HCT116 (cell line): ENCODE data around the gene CASP7. TPM values are rescaled to one million over a fixed set of nuclear protein-coding genes. Genes with fewer than 3 reads are reported as not detected.

Experiments
- ATAC-seq: fragments of 200-7000 bp; cut with Tn5 transposase; 2 replicates; pipeline ENCODE4 v1.9.1; 2020; ENCODE audit warnings: mild to moderate bottlenecking, moderate library complexity
- BruUV-seq: library from RNA; stranded (reverse); fragments of 400-500 nt; replicated peaks from 2 replicates; lab custom pipeline; 2021; lab: Mats Ljungman, UMichigan
- CTCF ChIA-PET: fragments of 300-600 bp; sonication (Branson Sonifier 250); formaldehyde crosslinking; loops from one replicate; lab custom pipeline; 2021; ENCODE audit warnings: antibody characterized with exemption; lab: Charles Lee
- POLR2A ChIA-PET: fragments of 300-600, 350-600 bp; sonication (Branson Sonifier 250); formaldehyde crosslinking; loops from one replicate; lab custom pipeline; 2021; ENCODE audit warnings: antibody characterized with exemption; lab: Charles Lee
- RAD21 ChIA-PET, 2 experiments: fragments of 300-600 bp; sonication (Branson Sonifier 250); formaldehyde crosslinking; loops; one replicate each; lab custom pipeline; 2023; ENCODE audit warnings: low total read pairs in 2 of 2; ENCODE audit not compliant: uncharacterized antibody in 2 of 2, unreplicated experiment in 2 of 2, low non-redundant PET in 1 of 2; lab: Charles Lee
- DNase-seq: peaks from one replicate; pipeline ENCODE4 v3.0.0-alpha.2; 2010; ENCODE audit warnings: low read depth, low spot score
- H2AFZ ChIP-seq: fragments of 200-600 bp; shearing (Covaris generic), sonication (generic); 2 replicates; pipeline ENCODE4 v1.6.1; 2017; ENCODE audit warnings: low read depth, mixed run types, mixed read lengths, antibody characterized with exemption, low read length; ENCODE audit not compliant: poor library complexity, severe bottlenecking
- H3K27ac ChIP-seq: 2 replicates; pipeline ENCODE4 v1.5.1; 2012; ENCODE audit warnings: low read depth, low read length
- H3K27me3 ChIP-seq: fragments of 200-600 bp; sonication (generic); 2 replicates; pipeline ENCODE4 v1.6.1; 2016; ENCODE audit warnings: mixed run types, low read length, mixed read lengths; ENCODE audit not compliant: insufficient read depth
- H3K36me3 ChIP-seq, 2 experiments: fragments of 200-500 bp in 1 of 2; fragments of 200-600 bp in 1 of 2; sonication (Bioruptor generic) in 1 of 2; sonication (generic) in 1 of 2; 2 replicates each; pipeline versions ENCODE4 v1.5.1 to v1.6.1; 2014 to 2016; ENCODE audit warnings: low read length in 2 of 2, inconsistent platforms in 1 of 2, mixed read lengths in 1 of 2, mixed run types in 1 of 2; ENCODE audit not compliant: insufficient read depth in 2 of 2, control insufficient read depth in 1 of 2
- H3K4me1 ChIP-seq, 2 experiments: fragments of 200-600 bp in 1 of 2; sonication (generic) in 1 of 2; 2 replicates each; pipeline versions ENCODE4 v1.5.1 to v1.6.1; 2012 to 2017; ENCODE audit warnings: low read length in 2 of 2, inconsistent platforms in 1 of 2, mild to moderate bottlenecking in 1 of 2, mixed read lengths in 1 of 2, mixed run types in 1 of 2, moderate library complexity in 1 of 2; ENCODE audit not compliant: insufficient read depth in 2 of 2, control insufficient read depth in 1 of 2
- H3K4me2 ChIP-seq: fragments of 200-600 bp; sonication (generic); 2 replicates; pipeline ENCODE4 v1.6.1; 2017; ENCODE audit warnings: mixed run types, low read length, mixed read lengths
- H3K4me3 ChIP-seq, 2 experiments: fragments of 200-600 bp in 1 of 2; sonication (generic) in 1 of 2; replicated peaks in 1 of 2; 2 replicates each; pipeline ENCODE4 v1.5.1; 2011 to 2016; ENCODE audit warnings: low read length in 2 of 2, control low read depth in 1 of 2, low read depth in 1 of 2, mild to moderate bottlenecking in 1 of 2, mixed read lengths in 1 of 2, mixed run types in 1 of 2
- H3K79me2 ChIP-seq: fragments of 200-600 bp; sonication (generic); 2 replicates; pipeline ENCODE4 v1.6.1; 2017; ENCODE audit warnings: mild to moderate bottlenecking, mixed run types, low read length, moderate library complexity, mixed read lengths; ENCODE audit not compliant: insufficient read depth
- H3K9ac ChIP-seq: fragments of 200-600 bp; sonication (generic); 2 replicates; pipeline ENCODE4 v1.6.1; 2016; ENCODE audit warnings: low read length, mixed read lengths
- H3K9me2 ChIP-seq: fragments of 200-600 bp; sonication (generic), shearing (Covaris generic); 2 replicates; pipeline ENCODE4 v1.6.1; 2017; ENCODE audit warnings: mixed run types, mild to moderate bottlenecking, moderate library complexity; ENCODE audit not compliant: insufficient read depth
- H3K9me3 ChIP-seq, 2 experiments: fragments of 200-500 bp in 1 of 2; fragments of 200-600 bp in 1 of 2; sonication (Bioruptor generic) in 1 of 2; sonication (generic) in 1 of 2; 2 replicates each; pipeline ENCODE4 v1.6.1; 2014 to 2017; ENCODE audit warnings: low read length in 2 of 2, mixed read lengths in 2 of 2, inconsistent platforms in 1 of 2, low read depth in 1 of 2, mild to moderate bottlenecking in 1 of 2, mixed run types in 1 of 2, moderate library complexity in 1 of 2; ENCODE audit not compliant: control insufficient read depth in 1 of 2, insufficient read depth in 1 of 2
- H4K20me1 ChIP-seq: fragments of 200-600 bp; sonication (generic), shearing (Covaris generic); 2 replicates; pipeline ENCODE4 v1.6.1; 2017; ENCODE audit warnings: mixed run types, mild to moderate bottlenecking, moderate library complexity; ENCODE audit not compliant: insufficient read depth
- EGR1 ChIP-seq: IDR thresholded peaks from 2 replicates; pipeline ENCODE4 v1.6.1; 2012; ENCODE audit warnings: low read depth
- EZH2 ChIP-seq: fragments of 200-600 bp; sonication (generic); IDR thresholded peaks from 2 replicates; pipeline ENCODE4 v1.6.1; 2017; ENCODE audit warnings: antibody characterized with exemption, mixed run types
- EZH2phosphoT487 ChIP-seq: fragments of 200-600 bp; IDR thresholded peaks from 2 replicates; pipeline ENCODE4 v1.6.1; 2018; ENCODE audit warnings: antibody characterized with exemption, borderline replicate concordance
- FOSL1 ChIP-seq: IDR thresholded peaks from 2 replicates; pipeline ENCODE4 v1.6.1; 2012; ENCODE audit warnings: low read depth
- POLR2AphosphoS5 ChIP-seq: IDR thresholded peaks from 2 replicates; pipeline ENCODE4 v1.6.1; 2011; ENCODE audit warnings: mild to moderate bottlenecking, low read depth, low read length, moderate library complexity
- RAD21 ChIP-seq: IDR thresholded peaks from 2 replicates; pipeline ENCODE4 v1.6.1; 2012; ENCODE audit warnings: low read depth, mild to moderate bottlenecking
- SIN3A ChIP-seq: IDR thresholded peaks from 2 replicates; pipeline ENCODE4 v1.6.1; 2012; ENCODE audit warnings: low read depth
- SP1 ChIP-seq: IDR thresholded peaks from 2 replicates; pipeline ENCODE4 v1.6.1; 2012; ENCODE audit warnings: low read depth
- SRF ChIP-seq: IDR thresholded peaks from 2 replicates; pipeline ENCODE4 v1.6.1; 2012; ENCODE audit warnings: low read depth
- TCF7L2 ChIP-seq: IDR thresholded peaks from 2 replicates; pipeline ENCODE4 v1.7.0; 2011; ENCODE audit warnings: borderline replicate concordance, inconsistent platforms; ENCODE audit not compliant: insufficient read depth, insufficient read length; ENCODE audit errors: extremely low read depth
- intact Hi-C: fragments of 100-400 bp; cut with micrococcal nuclease; formaldehyde crosslinking; loops from 2 replicates; pipeline ENCODE4 v1.10.0; 2022
- total RNA-seq: library from RNA; stranded (reverse); gene quantifications from one replicate; pipeline ENCODE4 v1.2.1, GENCODE V29; 2021; ENCODE audit not compliant: unreplicated experiment
- TF ChIP-seq, protein P1 (sequence below): IDR thresholded peaks from 2 replicates; pipeline ENCODE4 v1.6.1; 2012
- TF ChIP-seq, protein P2 (sequence below): IDR thresholded peaks from 2 replicates; pipeline ENCODE4 v1.6.1; 2011; ENCODE audit warnings: mild to moderate bottlenecking, low read length, moderate library complexity; ENCODE audit not compliant: insufficient replicate concordance; ENCODE audit errors: extremely low read depth
- TF ChIP-seq, protein P3 (sequence below): IDR thresholded peaks from 2 replicates; pipeline ENCODE4 v1.6.1; 2012

Gene CASP7
- total RNA-seq, 1 experiment from 2014 or later, result 30.5 TPM

DNA sequence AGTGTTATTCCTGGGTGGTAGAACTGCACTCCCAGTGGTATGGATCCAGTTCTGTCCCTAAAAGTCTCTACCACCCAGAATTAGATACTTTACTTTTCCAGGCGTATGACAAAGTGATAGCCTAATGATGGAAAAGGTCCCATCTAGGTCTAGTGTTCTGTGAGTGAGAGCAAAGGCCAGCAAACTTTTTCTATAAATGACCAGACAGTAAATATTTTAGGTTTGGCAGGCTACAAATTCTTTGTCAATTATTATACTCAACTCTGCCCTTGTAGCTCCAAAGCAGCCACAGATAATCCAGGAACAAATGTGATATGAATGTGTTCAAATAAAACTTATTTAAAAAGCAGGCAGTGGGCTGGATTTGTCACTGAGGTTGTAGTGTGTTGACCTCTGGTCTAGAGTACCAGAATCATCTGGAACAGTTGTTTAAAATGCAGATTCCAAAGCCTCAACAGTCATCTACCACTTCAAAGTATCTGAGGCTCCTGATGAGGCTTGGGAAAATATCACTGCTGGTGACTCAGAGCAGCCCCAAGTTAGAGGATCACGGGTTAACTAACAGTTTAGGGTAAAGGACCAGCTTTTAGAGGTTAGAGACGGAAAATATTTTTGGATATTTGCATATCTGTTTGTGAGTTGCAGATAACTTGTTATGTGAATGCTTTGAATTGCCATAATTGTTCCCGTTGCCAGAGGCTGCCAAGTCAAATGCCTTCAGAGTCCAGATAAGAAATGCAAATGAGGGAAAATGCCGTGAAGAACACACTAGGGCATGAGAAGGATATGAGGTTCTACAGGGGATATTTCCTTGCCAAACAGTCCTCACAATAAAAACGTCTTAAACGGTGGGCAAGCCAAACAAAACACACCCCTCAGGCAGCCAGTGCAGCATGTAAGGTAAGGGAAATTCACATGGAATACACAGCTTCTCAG, 35.3 kb upstream of the CASP7 start:
- Histone ChIP-seq H3K4me1 (peaks cover 3 to 12% of the 10 kb centered on the region in 2 experiments; a peak in 2 of 4 replicates), H3K27ac (no peak overlapping the region), H3K4me3 (no peak overlapping the region), H3K9me3 (no peaks in the 10 kb centered on the region), H3K36me3 (no peaks in the 10 kb centered on the region), H3K79me2 (no peaks in the 10 kb centered on the region), H3K4me2 (no peak overlapping the region), H2AFZ (no peak overlapping the region), H3K9ac (no peak overlapping the region), H3K27me3 (peaks cover 20% of the 10 kb centered on the region), H4K20me1 (no peaks in the 10 kb centered on the region), H3K9me2 (no peaks in the 10 kb centered on the region)
- ChIA-PET CTCF (no interaction called here), POLR2A (no interaction called here), RAD21 (no interaction called here)
- TF ChIP-seq RAD21, result no peak
- TF ChIP-seq FOSL1, result no peak
- TF ChIP-seq SRF, result no peak
- no peak for TF ChIP-seq SIN3A
- no peak for TF ChIP-seq EZH2
- TF ChIP-seq, protein P1, sequence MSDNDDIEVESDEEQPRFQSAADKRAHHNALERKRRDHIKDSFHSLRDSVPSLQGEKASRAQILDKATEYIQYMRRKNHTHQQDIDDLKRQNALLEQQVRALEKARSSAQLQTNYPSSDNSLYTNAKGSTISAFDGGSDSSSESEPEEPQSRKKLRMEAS, result no peak
- TF ChIP-seq SP1, result no peak
- intact Hi-C loops, result no loop called here
- DNase-seq (no peak), ATAC-seq (peak; percentile 49; the same call in 1 of the 2 replicates)
- BruUV-seq, result no TSS peak

DNA sequence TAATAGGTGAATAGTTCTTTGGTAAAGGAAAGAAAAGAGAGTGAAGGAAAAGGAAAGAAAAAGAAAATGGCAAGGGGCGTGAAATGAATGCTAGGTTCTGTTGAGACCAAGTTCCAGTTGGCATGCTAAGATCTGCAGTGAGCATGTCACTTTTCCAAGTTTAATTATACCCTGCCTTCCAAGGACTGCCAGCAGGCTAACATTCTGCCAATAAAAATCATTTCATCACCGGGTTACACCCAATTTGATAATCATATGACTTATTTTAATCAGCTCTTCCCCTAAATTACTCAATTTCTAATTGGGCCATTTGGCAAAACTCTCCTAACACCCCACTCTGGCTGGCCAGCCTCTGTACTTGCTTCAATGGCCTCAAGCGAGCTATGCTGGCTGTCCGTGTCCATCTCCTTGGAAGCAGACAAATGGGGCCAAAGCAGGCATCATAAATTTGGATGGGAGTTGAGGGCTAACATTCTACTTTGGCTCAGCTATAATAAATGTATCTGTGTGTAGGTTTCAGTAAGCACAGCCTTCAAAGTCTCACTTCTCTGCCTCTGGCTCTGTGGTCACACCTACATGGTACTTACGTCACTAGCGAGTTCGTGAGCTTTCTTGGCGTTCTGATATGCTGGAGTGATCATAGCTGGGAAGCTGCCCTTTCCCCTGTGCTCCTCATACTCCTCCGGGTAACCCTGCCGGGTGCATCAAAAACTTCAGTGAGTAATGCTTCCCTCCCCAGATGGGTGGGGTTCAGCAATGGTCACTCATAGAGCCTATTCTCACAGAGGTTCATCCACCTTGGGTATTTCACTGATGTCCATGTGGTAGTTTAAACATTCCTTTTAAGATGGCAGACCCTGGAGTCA, 33.1 kb upstream of the CASP7 start:
- RAD21 ChIA-PET, result no interaction called here
- no peaks in the 10 kb centered on the region for H4K20me1 ChIP-seq
- H3K9me3 ChIP-seq, result no peaks in the 10 kb centered on the region
- H3K4me2 ChIP-seq, result no peak overlapping the region
- peak; percentile 53; the same call in 1 of the 2 replicates for ATAC-seq
- intact Hi-C loops, result no loop called here
- H3K4me1 ChIP-seq, result peaks cover 3 to 12% of the 10 kb centered on the region in 2 experiments; a peak in 2 of 4 replicates
- no peak overlapping the region for H3K9ac ChIP-seq
- peaks cover 6% of the 10 kb centered on the region; the same call in 1 of the 2 replicates for H3K27me3 ChIP-seq
- H3K36me3 ChIP-seq, result no peaks in the 10 kb centered on the region
- H3K27ac ChIP-seq, result no peak overlapping the region
- no TSS peak for BruUV-seq
- CTCF ChIA-PET, result no interaction called here
- DNase-seq, result no peak
- H3K4me3 ChIP-seq, result no peak overlapping the region
- no peaks in the 10 kb centered on the region for H3K9me2 ChIP-seq
- no peak overlapping the region for H2AFZ ChIP-seq
- H3K79me2 ChIP-seq, result no peaks in the 10 kb centered on the region
- POLR2A ChIA-PET, result no interaction called here
- TF ChIP-seq, protein P1, result no peak
- TF ChIP-seq, protein P2, sequence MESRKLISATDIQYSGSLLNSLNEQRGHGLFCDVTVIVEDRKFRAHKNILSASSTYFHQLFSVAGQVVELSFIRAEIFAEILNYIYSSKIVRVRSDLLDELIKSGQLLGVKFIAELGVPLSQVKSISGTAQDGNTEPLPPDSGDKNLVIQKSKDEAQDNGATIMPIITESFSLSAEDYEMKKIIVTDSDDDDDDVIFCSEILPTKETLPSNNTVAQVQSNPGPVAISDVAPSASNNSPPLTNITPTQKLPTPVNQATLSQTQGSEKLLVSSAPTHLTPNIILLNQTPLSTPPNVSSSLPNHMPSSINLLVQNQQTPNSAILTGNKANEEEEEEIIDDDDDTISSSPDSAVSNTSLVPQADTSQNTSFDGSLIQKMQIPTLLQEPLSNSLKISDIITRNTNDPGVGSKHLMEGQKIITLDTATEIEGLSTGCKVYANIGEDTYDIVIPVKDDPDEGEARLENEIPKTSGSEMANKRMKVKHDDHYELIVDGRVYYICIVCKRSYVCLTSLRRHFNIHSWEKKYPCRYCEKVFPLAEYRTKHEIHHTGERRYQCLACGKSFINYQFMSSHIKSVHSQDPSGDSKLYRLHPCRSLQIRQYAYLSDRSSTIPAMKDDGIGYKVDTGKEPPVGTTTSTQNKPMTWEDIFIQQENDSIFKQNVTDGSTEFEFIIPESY, result no peak
- TF ChIP-seq SRF, result no peak
- TF ChIP-seq TCF7L2, result no peak
- TF ChIP-seq EZH2phosphoT487, result no peak
- no peak for TF ChIP-seq EGR1
- TF ChIP-seq, protein P3, sequence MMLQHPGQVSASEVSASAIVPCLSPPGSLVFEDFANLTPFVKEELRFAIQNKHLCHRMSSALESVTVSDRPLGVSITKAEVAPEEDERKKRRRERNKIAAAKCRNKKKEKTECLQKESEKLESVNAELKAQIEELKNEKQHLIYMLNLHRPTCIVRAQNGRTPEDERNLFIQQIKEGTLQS, result no peak
- no peak for TF ChIP-seq POLR2AphosphoS5
